Activated CD8-positive, alpha-beta T cell treated with anti-CD3 and anti-CD28 coated beads for 36 hours (primary cell): ENCODE data around the gene NSMF. TPM values are rescaled to one million over a fixed set of nuclear protein-coding genes. Genes with fewer than 3 reads are reported as not detected.

ENCODE experiments used
- ATAC-seq: fragments of 200-7000 bp; cut with Tn5 transposase; one replicate; pipeline ENCODE4 v1.10.0; 2021; ENCODE audit warnings: mild to moderate bottlenecking, moderate library complexity
- CTCF ChIA-PET: fragments of 350-600 bp; sonication (Branson Sonifier 250); formaldehyde crosslinking; loops from one replicate; lab custom pipeline; 2021; ENCODE audit warnings: antibody characterized with exemption; lab: Charles Lee
- POLR2A ChIA-PET: fragments of 350-600 bp; sonication (Branson Sonifier 250); formaldehyde crosslinking; loops from one replicate; lab custom pipeline; 2021; ENCODE audit warnings: antibody characterized with exemption; lab: Charles Lee
- DNase-seq: peaks from one replicate; pipeline ENCODE4 v3.0.0-alpha.2; 2020
- H3K27ac Mint-ChIP-seq: one replicate; pipeline ENCODE4 v1.8.0; 2021; ENCODE audit warnings: mild to moderate bottlenecking, mixed read lengths
- H3K27me3 Mint-ChIP-seq: one replicate; pipeline ENCODE4 v1.8.0; 2021; ENCODE audit warnings: mixed read lengths
- H3K36me3 Mint-ChIP-seq: one replicate; pipeline ENCODE4 v1.8.0; 2021; ENCODE audit warnings: low read depth, mixed read lengths
- H3K4me1 Mint-ChIP-seq: one replicate; pipeline ENCODE4 v1.8.0; 2021; ENCODE audit warnings: low read depth, mixed read lengths
- H3K4me3 Mint-ChIP-seq: one replicate; pipeline ENCODE4 v1.8.0; 2021; ENCODE audit warnings: mild to moderate bottlenecking, moderate library complexity, mixed read lengths
- H3K9me3 Mint-ChIP-seq: one replicate; pipeline ENCODE4 v1.8.0; 2021; ENCODE audit warnings: mixed read lengths
- CTCF ChIP-seq: fragments of 200-600 bp; IDR thresholded peaks from one replicate; pipeline ENCODE4 v1.8.0; 2022; ENCODE audit warnings: antibody characterized with exemption, mild to moderate bottlenecking
- intact Hi-C: fragments of 100-400 bp; cut with micrococcal nuclease; formaldehyde crosslinking; loops from one replicate; pipeline ENCODE4 v1.10.0; 2022
- total RNA-seq, 2 experiments: library from RNA; stranded (reverse); gene quantifications; one replicate each; pipeline ENCODE4 v1.2.3, GENCODE V29; 2021

The NSMF gene
- total RNA-seq, 2 experiments from 2014 or later: 112 to 116 TPM

GRCh38 chr9:137462986-137463930, 4.1 kb upstream of the NSMF start:
- ChIA-PET CTCF (interaction anchor here (1.3 to 2.1 kb wide), 2 partner anchors 8 to 161 kb away, joined by 4 to 5 read pairs; partner anchors contain the start of gene NRARP), POLR2A (interaction anchor here (0.7 to 1.5 kb wide), 3 partner anchors 16 to 40 kb away, joined by 3 to 6 read pairs (median 4); partner anchors contain the start of genes EXD3 and NOXA1)
- Mint-ChIP-seq H3K36me3 (no peaks in the 10 kb centered on the region), H3K4me1 (peaks cover 25% of the 10 kb centered on the region), H3K9me3 (no peaks in the 10 kb centered on the region), H3K27ac (peak overlapping the region; percentile 46), H3K27me3 (peaks cover 3% of the 10 kb centered on the region), H3K4me3 (peak overlapping the region; percentile 83)
- ATAC-seq (no peak), DNase-seq (no peak)
- intact Hi-C loops: no loop called here
- no peak for TF ChIP-seq CTCF

GRCh38 chr9:137462396-137462985, 3.4 kb upstream of the NSMF start:
- no peak for TF ChIP-seq CTCF
- CTCF ChIA-PET: interaction anchor here (1.3 to 2.1 kb wide), 2 partner anchors 8 to 161 kb away, joined by 4 to 5 read pairs; partner anchors contain the start of gene NRARP
- Mint-ChIP-seq H3K9me3 (no peaks in the 10 kb centered on the region), H3K27me3 (no peaks in the 10 kb centered on the region), H3K4me1 (peaks cover 25% of the 10 kb centered on the region), H3K4me3 (peak overlapping the region; percentile 83), H3K36me3 (no peaks in the 10 kb centered on the region), H3K27ac (peak overlapping the region; percentile 91)
- ATAC-seq: no peak
- no peak for DNase-seq
- intact Hi-C loops: no loop called here
- POLR2A ChIA-PET: interaction anchor here (0.6 to 1.5 kb wide), 7 partner anchors 9 to 39 kb away, joined by 3 to 6 read pairs (median 3); partner anchors contain the start of genes EXD3 and NOXA1

GRCh38 chr9:137461663-137462395, 2.7 kb upstream of the NSMF start:
- CTCF ChIA-PET: interaction anchor here (1.3 to 2.1 kb wide), 3 partner anchors 9 to 160 kb away, joined by 3 to 5 read pairs (median 4); partner anchors contain the start of gene NRARP
- no peaks in the 10 kb centered on the region for H3K9me3 Mint-ChIP-seq
- POLR2A ChIA-PET: interaction anchor here (0.6 to 1.5 kb wide), 8 partner anchors 8 to 38 kb away, joined by 3 to 6 read pairs (median 3); partner anchors contain the start of genes EXD3 and NOXA1
- no peak for TF ChIP-seq CTCF
- H3K27ac Mint-ChIP-seq: peak overlapping the region; percentile 91
- peak; percentile 84 for ATAC-seq
- peaks cover 29% of the 10 kb centered on the region for H3K4me1 Mint-ChIP-seq
- peak; percentile 98 for DNase-seq
- H3K4me3 Mint-ChIP-seq: peak overlapping the region; percentile 83
- intact Hi-C loops: no loop called here
- peaks cover 2% of the 10 kb centered on the region for H3K36me3 Mint-ChIP-seq
- H3K27me3 Mint-ChIP-seq: no peaks in the 10 kb centered on the region

DNA sequence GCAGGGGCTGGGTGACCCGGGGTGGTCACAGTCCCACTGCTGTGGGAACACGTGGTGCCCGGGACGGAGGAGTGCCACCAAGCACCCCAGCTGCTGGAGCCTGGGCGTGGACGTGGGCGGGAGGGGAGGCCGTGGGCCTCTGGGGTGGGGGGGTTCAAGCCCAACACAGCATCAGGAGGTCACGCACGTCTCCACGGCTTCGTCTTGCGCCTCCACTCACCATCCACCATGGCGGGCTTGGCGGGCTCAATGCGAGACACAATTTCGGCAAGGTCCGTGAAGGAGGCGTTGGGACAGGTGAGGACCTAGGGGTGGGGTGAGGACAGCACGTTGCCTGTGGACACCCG, 2.2 kb upstream of the NSMF start:
- no peak for DNase-seq
- ChIA-PET POLR2A (interaction anchor here (0.6 to 1.1 kb wide), 2 partner anchors 8 to 17 kb away, joined by 3 read pairs; no protein-coding TSS in a partner anchor), CTCF (interaction anchor here (1.4 to 2.1 kb wide), 2 partner anchors 16 to 159 kb away, joined by 3 to 5 read pairs; partner anchors contain the start of gene NRARP)
- Mint-ChIP-seq H3K4me1 (peaks cover 33% of the 10 kb centered on the region), H3K4me3 (peak overlapping the region; percentile 83), H3K36me3 (peaks cover 6% of the 10 kb centered on the region), H3K27me3 (no peaks in the 10 kb centered on the region), H3K27ac (peak overlapping the region; percentile 91), H3K9me3 (no peaks in the 10 kb centered on the region)
- ATAC-seq: no peak
- TF ChIP-seq CTCF: no peak
- intact Hi-C loops: no loop called here
